Bronchial epithelial cell (primary cell): ENCODE results near the gene C19orf73. TPM values are rescaled to one million over a fixed set of nuclear protein-coding genes. Genes with fewer than 3 reads are reported as not detected.

Experiments used
- DNase-seq: peaks from one replicate; pipeline ENCODE4 v3.0.0-alpha.2; 2010; ENCODE audit warnings: low read depth
- FAIRE-seq: peaks from 2 replicates; lab custom pipeline; 2011; peaks lifted over from hg19 to GRCh38; lab: Jason Lieb, UNC
- H3K27me3 ChIP-seq: 2 replicates; pipeline ENCODE4 v1.5.1; 2011; ENCODE audit warnings: low read length; ENCODE audit not compliant: control insufficient read depth, insufficient read depth
- H3K36me3 ChIP-seq: 2 replicates; pipeline ENCODE4 v1.5.1; 2011; ENCODE audit warnings: low read length; ENCODE audit not compliant: control insufficient read depth, insufficient read depth
- H3K4me3 ChIP-seq: 2 replicates; pipeline ENCODE4 v1.5.1; 2011; ENCODE audit warnings: mild to moderate bottlenecking, low read depth, low read length, control low read depth
- total RNA-seq: library from RNA; depleted of rRNA; stranded (reverse); fragments of >200 nt; gene quantifications from 2 replicates; pipeline ENCODE4 v1.2.1, GENCODE V29; 2014
- TF ChIP-seq, protein P1 (sequence below): IDR thresholded peaks from 2 replicates; pipeline ENCODE4 v1.5.1; 2011; ENCODE audit warnings: mild to moderate bottlenecking, moderate library complexity, low read length, control low read depth, inconsistent platforms; ENCODE audit not compliant: insufficient read depth, severe bottlenecking

C19orf73 gene
- total RNA-seq, 1 donor from 2014 or later: 0.53 TPM

GRCh38 chr19:49154279-49154678, 35.3 kb upstream of the C19orf73 start:
- FAIRE-seq: no peak
- no peaks in the 10 kb centered on the region for H3K27me3 ChIP-seq
- no peak overlapping the region for H3K4me3 ChIP-seq
- DNase-seq: no peak
- H3K36me3 ChIP-seq: no peaks in the 10 kb centered on the region
- TF ChIP-seq, protein P1, sequence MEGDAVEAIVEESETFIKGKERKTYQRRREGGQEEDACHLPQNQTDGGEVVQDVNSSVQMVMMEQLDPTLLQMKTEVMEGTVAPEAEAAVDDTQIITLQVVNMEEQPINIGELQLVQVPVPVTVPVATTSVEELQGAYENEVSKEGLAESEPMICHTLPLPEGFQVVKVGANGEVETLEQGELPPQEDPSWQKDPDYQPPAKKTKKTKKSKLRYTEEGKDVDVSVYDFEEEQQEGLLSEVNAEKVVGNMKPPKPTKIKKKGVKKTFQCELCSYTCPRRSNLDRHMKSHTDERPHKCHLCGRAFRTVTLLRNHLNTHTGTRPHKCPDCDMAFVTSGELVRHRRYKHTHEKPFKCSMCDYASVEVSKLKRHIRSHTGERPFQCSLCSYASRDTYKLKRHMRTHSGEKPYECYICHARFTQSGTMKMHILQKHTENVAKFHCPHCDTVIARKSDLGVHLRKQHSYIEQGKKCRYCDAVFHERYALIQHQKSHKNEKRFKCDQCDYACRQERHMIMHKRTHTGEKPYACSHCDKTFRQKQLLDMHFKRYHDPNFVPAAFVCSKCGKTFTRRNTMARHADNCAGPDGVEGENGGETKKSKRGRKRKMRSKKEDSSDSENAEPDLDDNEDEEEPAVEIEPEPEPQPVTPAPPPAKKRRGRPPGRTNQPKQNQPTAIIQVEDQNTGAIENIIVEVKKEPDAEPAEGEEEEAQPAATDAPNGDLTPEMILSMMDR: no peak

GRCh38 chr19:49153167-49153809, 34.3 kb upstream of the C19orf73 start:
- Histone ChIP-seq H3K27me3 (no peaks in the 10 kb centered on the region), H3K36me3 (no peaks in the 10 kb centered on the region), H3K4me3 (no peak overlapping the region)
- TF ChIP-seq, protein P1: no peak
- FAIRE-seq (no peak), DNase-seq (no peak)

DNA sequence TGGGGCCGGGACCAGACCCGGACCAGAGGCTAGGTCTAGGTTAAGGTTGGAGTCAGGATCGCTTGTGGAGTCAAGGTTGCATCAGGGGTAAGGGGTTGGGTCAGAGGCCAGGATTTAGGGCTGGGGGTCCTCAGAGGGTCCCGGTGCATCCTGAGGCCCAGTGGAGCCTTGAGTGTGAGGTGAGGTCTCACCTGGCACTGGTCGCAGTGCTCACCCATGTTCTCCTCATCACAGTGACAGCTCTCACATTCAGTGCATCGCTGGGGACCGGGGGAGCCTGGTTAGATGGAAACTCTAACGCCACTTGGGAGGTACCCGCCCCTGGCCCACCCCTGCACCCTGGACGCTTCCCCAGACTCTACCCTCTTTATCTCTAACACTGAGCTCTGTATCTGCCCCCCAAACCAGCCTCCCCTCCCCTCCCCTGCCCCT, 33.2 kb upstream of the C19orf73 start:
- TF ChIP-seq, protein P1: no peak
- no peaks in the 10 kb centered on the region for H3K36me3 ChIP-seq
- FAIRE-seq (no peak), DNase-seq (no peak)
- H3K27me3 ChIP-seq: no peaks in the 10 kb centered on the region
- no peak overlapping the region for H3K4me3 ChIP-seq

GRCh38 chr19:49151267-49152118, 32.5 kb upstream of the C19orf73 start:
- H3K4me3 ChIP-seq: no peak overlapping the region
- H3K27me3 ChIP-seq: no peaks in the 10 kb centered on the region
- TF ChIP-seq, protein P1: no peak
- DNase-seq (peak; percentile 87), FAIRE-seq (no peak)
- no peaks in the 10 kb centered on the region for H3K36me3 ChIP-seq

DNA sequence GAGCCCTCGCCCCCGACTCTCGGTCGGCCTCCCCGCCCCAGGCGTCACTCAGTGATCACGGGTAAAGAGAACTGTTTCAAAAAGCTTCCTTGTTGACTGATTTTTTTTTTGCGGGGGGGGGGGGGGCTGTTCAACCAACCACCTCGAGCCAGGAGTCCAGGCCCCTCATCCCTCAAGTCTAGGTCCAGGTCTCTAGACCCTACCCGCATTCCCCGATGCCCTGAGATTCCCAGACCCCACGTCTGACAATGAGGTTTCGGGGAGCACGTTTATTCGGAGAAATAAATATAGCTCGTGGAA, 32.0 kb upstream of the C19orf73 start:
- TF ChIP-seq, protein P1: no peak
- Histone ChIP-seq H3K36me3 (no peaks in the 10 kb centered on the region), H3K4me3 (peak overlapping the region; percentile 67), H3K27me3 (no peaks in the 10 kb centered on the region)
- DNase-seq (no peak), FAIRE-seq (no peak)
